Forelimb muscle (tissue), 1 donor: ENCODE results near the gene COL18A1. TPM values are rescaled to one million over a fixed set of nuclear protein-coding genes. Genes with fewer than 3 reads are reported as not detected.

ENCODE experiments used
- DNase-seq: peaks from one replicate; pipeline ENCODE4 v3.0.0-alpha.2; 2013; ENCODE audit warnings: low read depth
- polyA plus RNA-seq: library from polyadenylated mRNA; unstranded; fragments of 120-200 nt; gene quantifications from one replicate; pipeline ENCODE4 v1.2.1, GENCODE V29; 2013; ENCODE audit not compliant: insufficient read length

Gene COL18A1
- polyA plus RNA-seq, 1 donor = 73.4 TPM

- no peak for DNase-seq
These were observed 50.1 kb downstream of the COL18A1 start for GRCh38 chr21:45454926-45455673.

- DNase-seq = no peak
These were observed 51.0 kb downstream of the COL18A1 start for GRCh38 chr21:45455674-45456583.

GRCh38 chr21:45456584-45457160, 51.7 kb downstream of the COL18A1 start:
- no peak for DNase-seq

GRCh38 chr21:45457161-45457831, 52.3 kb downstream of the COL18A1 start:
- DNase-seq = no peak

GRCh38 chr21:45457832-45458172, 52.8 kb downstream of the COL18A1 start:
- DNase-seq = no peak

- DNase-seq = no peak
These were observed 53.6 kb downstream of the COL18A1 start for GRCh38 chr21:45458281-45459170.

GRCh38 chr21:45459171-45460010, 54.4 kb downstream of the COL18A1 start:
- DNase-seq = no peak

GRCh38 chr21:45460011-45460565, 55.1 kb downstream of the COL18A1 start:
- DNase-seq = no peak

- no peak for DNase-seq
These were observed 55.8 kb downstream of the COL18A1 start for GRCh38 chr21:45460611-45461368.

GRCh38 chr21:45461369-45461750, 56.4 kb downstream of the COL18A1 start:
- DNase-seq = no peak

- DNase-seq = no peak
These were observed 56.9 kb downstream of the COL18A1 start for GRCh38 chr21:45461806-45462341.

GRCh38 chr21:45463871-45464270, 58.9 kb downstream of the COL18A1 start:
- DNase-seq = no peak

- no peak for DNase-seq
These were observed 59.3 kb downstream of the COL18A1 start for GRCh38 chr21:45464309-45464708.

- no peak for DNase-seq
These were observed 60.1 kb downstream of the COL18A1 start for GRCh38 chr21:45465105-45465504.

- no peak for DNase-seq
These were observed 60.8 kb downstream of the COL18A1 start for GRCh38 chr21:45465611-45466329.

GRCh38 chr21:45466330-45467220, 61.6 kb downstream of the COL18A1 start:
- DNase-seq = no peak

GRCh38 chr21:45467221-45467779, 62.3 kb downstream of the COL18A1 start:
- DNase-seq = no peak
